ENCODE data around the gene ZNF26. TPM values are rescaled to one million over a fixed set of nuclear protein-coding genes. Genes with fewer than 3 reads are reported as not detected.
A peak's percentile ranks its signal among the peaks of the same experiment; 100 is the strongest.

The ZNF26 gene
- total and polyA plus RNA-seq, 2 donors from 2014 or later: 2.9 to 16.4 TPM

DNA sequence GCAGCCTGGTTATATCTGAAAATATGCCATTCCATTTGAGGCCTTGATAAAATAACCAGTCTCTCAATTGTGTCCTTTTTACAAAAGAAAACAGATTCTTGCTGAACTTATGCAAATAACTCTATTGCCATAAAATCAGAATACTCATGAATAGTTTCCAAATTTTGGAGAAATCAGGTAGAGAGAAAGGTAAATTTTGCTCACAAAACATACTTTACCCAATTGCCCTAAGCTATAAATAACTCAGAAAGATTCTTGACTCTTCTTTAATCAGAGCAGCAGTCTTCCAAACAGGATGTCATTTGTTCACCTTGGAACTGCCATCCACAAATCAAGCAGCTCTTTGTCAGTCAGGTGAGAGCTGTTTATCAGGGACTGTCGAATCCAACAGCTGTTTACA lies 12.6 kb downstream of the ZNF26 start:
- peaks cover 0 to 6% (median 3%) of the 10 kb centered on the region in 3 donors for H3K36me3 ChIP-seq (ENCODE audit: control insufficient read depth in 2 of 3, insufficient read depth in 3 of 3, low read length in 3 of 3)
- no peak overlapping the region for H3K27ac ChIP-seq (ENCODE audit: low read depth in 2 of 2, low read length in 2 of 2)
- DNase-seq (no peak), FAIRE-seq (no peak)
- no peaks in the 10 kb centered on the region for H3K27me3 ChIP-seq (ENCODE audit: control insufficient read depth, insufficient read depth, low read length)
- no peak overlapping the region for H3K4me3 ChIP-seq (ENCODE audit: low read length in 3 of 3)
- peaks cover 5 to 51% (median 14%) of the 10 kb centered on the region in 3 donors for H3K9me3 ChIP-seq (ENCODE audit: control insufficient read depth in 2 of 3, insufficient read depth in 1 of 3, low read length in 3 of 3)
- H3K4me1 ChIP-seq (ENCODE audit: control insufficient read depth in 2 of 3, insufficient read depth in 2 of 3, low read depth in 1 of 3, low read length in 3 of 3): no peaks in the 10 kb centered on the region
- no peak overlapping the region for H3K9ac ChIP-seq (ENCODE audit: low read length in 3 of 3)
- TF ChIP-seq, protein P1, sequence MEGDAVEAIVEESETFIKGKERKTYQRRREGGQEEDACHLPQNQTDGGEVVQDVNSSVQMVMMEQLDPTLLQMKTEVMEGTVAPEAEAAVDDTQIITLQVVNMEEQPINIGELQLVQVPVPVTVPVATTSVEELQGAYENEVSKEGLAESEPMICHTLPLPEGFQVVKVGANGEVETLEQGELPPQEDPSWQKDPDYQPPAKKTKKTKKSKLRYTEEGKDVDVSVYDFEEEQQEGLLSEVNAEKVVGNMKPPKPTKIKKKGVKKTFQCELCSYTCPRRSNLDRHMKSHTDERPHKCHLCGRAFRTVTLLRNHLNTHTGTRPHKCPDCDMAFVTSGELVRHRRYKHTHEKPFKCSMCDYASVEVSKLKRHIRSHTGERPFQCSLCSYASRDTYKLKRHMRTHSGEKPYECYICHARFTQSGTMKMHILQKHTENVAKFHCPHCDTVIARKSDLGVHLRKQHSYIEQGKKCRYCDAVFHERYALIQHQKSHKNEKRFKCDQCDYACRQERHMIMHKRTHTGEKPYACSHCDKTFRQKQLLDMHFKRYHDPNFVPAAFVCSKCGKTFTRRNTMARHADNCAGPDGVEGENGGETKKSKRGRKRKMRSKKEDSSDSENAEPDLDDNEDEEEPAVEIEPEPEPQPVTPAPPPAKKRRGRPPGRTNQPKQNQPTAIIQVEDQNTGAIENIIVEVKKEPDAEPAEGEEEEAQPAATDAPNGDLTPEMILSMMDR (IDR thresholded peaks at IDR 0.05; ENCODE audit: borderline replicate concordance, extremely low read depth, insufficient read depth): no peak
- intact Hi-C loops (cut with DNase I): no loop called here

DNA sequence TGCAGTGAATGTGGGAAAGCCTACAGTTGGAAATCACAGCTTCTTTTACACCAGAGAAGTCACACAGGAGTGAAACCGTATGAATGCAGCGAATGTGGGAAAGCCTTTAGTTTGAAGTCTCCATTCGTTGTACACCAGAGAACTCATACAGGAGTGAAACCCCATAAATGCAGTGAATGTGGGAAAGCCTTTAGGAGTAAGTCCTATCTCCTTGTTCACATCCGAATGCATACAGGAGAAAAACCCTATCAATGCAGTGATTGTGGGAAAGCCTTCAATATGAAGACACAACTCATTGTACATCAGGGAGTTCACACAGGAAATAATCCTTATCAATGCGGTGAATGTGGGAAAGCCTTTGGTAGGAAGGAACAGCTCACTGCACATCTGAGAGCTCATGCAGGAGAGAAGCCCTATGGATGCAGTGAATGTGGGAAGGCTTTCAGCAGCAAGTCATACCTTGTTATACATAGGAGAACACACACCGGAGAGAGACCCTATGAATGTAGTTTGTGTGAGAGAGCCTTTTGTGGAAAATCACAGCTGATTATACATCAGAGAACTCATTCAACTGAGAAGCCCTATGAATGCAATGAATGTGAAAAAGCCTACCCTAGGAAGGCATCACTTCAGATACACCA lies 24.6 kb downstream of the ZNF26 start:
- H3K36me3 ChIP-seq (ENCODE audit: control insufficient read depth in 2 of 3, insufficient read depth in 3 of 3, low read length in 3 of 3): peaks cover 33 to 61% (median 38%) of the 10 kb centered on the region in 3 donors
- no peaks in the 10 kb centered on the region for H3K27me3 ChIP-seq (ENCODE audit: control insufficient read depth, insufficient read depth, low read length)
- FAIRE-seq: no peak
- H3K9me3 ChIP-seq (ENCODE audit: control insufficient read depth in 2 of 3, insufficient read depth in 1 of 3, low read length in 3 of 3): peaks cover 21 to 66% (median 27%) of the 10 kb centered on the region in 3 donors
- TF ChIP-seq, protein P1 (IDR thresholded peaks at IDR 0.05; ENCODE audit: borderline replicate concordance, extremely low read depth, insufficient read depth): no peak
- no peak for DNase-seq
- no peaks in the 10 kb centered on the region for H3K4me1 ChIP-seq (ENCODE audit: control insufficient read depth in 2 of 3, insufficient read depth in 2 of 3, low read depth in 1 of 3, low read length in 3 of 3)
- no peak overlapping the region for H3K9ac ChIP-seq (ENCODE audit: low read length in 3 of 3)
- H3K4me3 ChIP-seq (ENCODE audit: low read length in 3 of 3): peak overlapping the region in 2 of 3 donors; percentile 23 to 30
- intact Hi-C loops (cut with DNase I): no loop called here
- H3K27ac ChIP-seq (ENCODE audit: low read depth in 2 of 2, low read length in 2 of 2): no peak overlapping the region

DNA sequence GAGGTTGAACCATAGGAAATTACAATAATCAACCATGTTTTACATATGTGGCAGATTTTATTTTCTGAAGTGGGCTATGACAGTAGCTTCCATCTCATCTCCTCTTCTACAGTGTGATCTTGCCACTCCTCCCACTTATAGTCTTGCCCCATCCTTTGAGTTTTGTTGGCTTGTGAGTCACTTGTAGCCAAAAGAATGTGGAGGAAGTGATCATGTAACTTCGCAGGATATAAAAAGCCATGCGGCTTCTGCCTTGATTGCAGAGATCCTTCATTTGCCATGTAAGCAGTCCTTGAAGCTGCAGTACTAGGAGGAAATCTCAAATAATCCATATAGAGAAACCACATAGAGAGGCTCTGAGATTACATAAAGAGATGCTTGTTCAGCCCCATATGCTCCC lies 37.4 kb downstream of the ZNF26 start:
- FAIRE-seq: no peak
- Histone ChIP-seq H3K4me3 (ENCODE audit: low read length in 3 of 3) (no peak overlapping the region), H3K36me3 (ENCODE audit: control insufficient read depth in 2 of 3, insufficient read depth in 3 of 3, low read length in 3 of 3) (peaks cover 0 to 2% (median 0%) of the 10 kb centered on the region in 3 donors), H3K27me3 (ENCODE audit: control insufficient read depth, insufficient read depth, low read length) (no peaks in the 10 kb centered on the region), H3K4me1 (ENCODE audit: control insufficient read depth in 2 of 3, insufficient read depth in 2 of 3, low read depth in 1 of 3, low read length in 3 of 3) (no peaks in the 10 kb centered on the region), H3K9ac (ENCODE audit: low read length in 3 of 3) (no peak overlapping the region), H3K9me3 (ENCODE audit: control insufficient read depth in 2 of 3, insufficient read depth in 1 of 3, low read length in 3 of 3) (peaks cover 0 to 28% (median 6%) of the 10 kb centered on the region in 3 donors), H3K27ac (ENCODE audit: low read depth in 2 of 2, low read length in 2 of 2) (no peak overlapping the region)
- TF ChIP-seq, protein P1 (IDR thresholded peaks at IDR 0.05; ENCODE audit: borderline replicate concordance, extremely low read depth, insufficient read depth): no peak
- DNase-seq: no peak
- intact Hi-C loops (cut with DNase I): no loop called here

Data from kidney (tissue), 14 donors.